T-cell (primary cell): ENCODE results near the gene AKR1D1. TPM values are rescaled to one million over a fixed set of nuclear protein-coding genes. Genes with fewer than 3 reads are reported as not detected.

ENCODE experiments used
- ATAC-seq, 4 experiments: fragments of 200-7000 bp in 3 of 4; fragments of 150-1000 bp in 1 of 4; cut with Tn5 transposase; replicated peaks in 1 of 4; 1 replicate in 3 of 4; 2 replicates in 1 of 4; pipeline ENCODE4 v1.10.0; 2021; ENCODE audit warnings: moderate library complexity in 3 of 4, mild to moderate bottlenecking in 2 of 4, moderate number of reproducible peaks in 1 of 4
- CTCF ChIA-PET, 2 donors: fragments of 300-600 bp; sonication (Branson Sonifier 250); formaldehyde crosslinking; loops; one replicate each; lab custom pipeline; 2022; ENCODE audit warnings: antibody characterized with exemption in 2 of 2; lab: Charles Lee
- POLR2A ChIA-PET, 2 donors: fragments of 300-600 bp; sonication (Branson Sonifier 250); formaldehyde crosslinking; loops; one replicate each; lab custom pipeline; 2022; ENCODE audit warnings: antibody characterized with exemption in 2 of 2; lab: Charles Lee
- DNase-seq, 35 experiments: peaks; one replicate each; pipeline versions ENCODE4 v3.0.0 to v3.0.0-alpha.2; 2013 to 2023
- H3K27ac ChIP-seq: one replicate; pipeline ENCODE4 v1.5.1; 2013; ENCODE audit warnings: low read length
- H3K27me3 ChIP-seq, 2 experiments: replicated peaks in 1 of 2; 1 replicate in 1 of 2; 2 replicates in 1 of 2; pipeline versions ENCODE4 v1.6.1 to v1.7.0; 2013; ENCODE audit warnings: low read length in 1 of 2, mixed read lengths in 1 of 2; ENCODE audit not compliant: control insufficient read depth in 2 of 2, insufficient read depth in 2 of 2; ENCODE audit errors: extremely low read depth in 1 of 2
- H3K36me3 ChIP-seq, 2 donors: 1 replicate in 1 of 2; 2 replicates in 1 of 2; pipeline versions ENCODE4 v1.6.1 to v1.7.0; 2013; ENCODE audit warnings: low read length in 1 of 2; ENCODE audit not compliant: control insufficient read depth in 2 of 2, insufficient read depth in 1 of 2; ENCODE audit errors: extremely low read depth in 1 of 2
- H3K4me1 ChIP-seq, 2 experiments: 1 replicate in 1 of 2; 2 replicates in 1 of 2; pipeline versions ENCODE4 v1.6.1 to v1.7.0; 2013; ENCODE audit warnings: low read length in 2 of 2, mixed read lengths in 1 of 2; ENCODE audit not compliant: insufficient read depth in 2 of 2, control insufficient read depth in 1 of 2; ENCODE audit errors: extremely low read depth in 1 of 2
- H3K4me3 ChIP-seq, 2 donors: 1 replicate in 1 of 2; 2 replicates in 1 of 2; pipeline versions ENCODE4 v1.5.1 to v1.7.0; 2013; ENCODE audit warnings: mild to moderate bottlenecking in 2 of 2, low read length in 1 of 2, moderate library complexity in 1 of 2; ENCODE audit not compliant: control insufficient read depth in 1 of 2; ENCODE audit errors: extremely low read depth in 1 of 2
- H3K9me3 ChIP-seq: 2 replicates; pipeline ENCODE4 v1.7.0; 2013
- H3K27ac Mint-ChIP-seq, 2 donors: one replicate each; pipeline ENCODE4 v1.8.0; 2020 to 2021; ENCODE audit warnings: mild to moderate bottlenecking in 2 of 2, mixed read lengths in 2 of 2
- H3K27me3 Mint-ChIP-seq, 2 donors: one replicate each; pipeline ENCODE4 v1.8.0; 2021 to 2022; ENCODE audit warnings: mixed read lengths in 2 of 2
- H3K36me3 Mint-ChIP-seq: one replicate; pipeline ENCODE4 v1.8.0; 2021; ENCODE audit warnings: mixed read lengths
- H3K4me1 Mint-ChIP-seq, 3 donors: one replicate each; pipeline ENCODE4 v1.8.0; 2020 to 2022; ENCODE audit warnings: mixed read lengths in 3 of 3, mild to moderate bottlenecking in 1 of 3
- H3K4me3 Mint-ChIP-seq, 3 donors: one replicate each; pipeline ENCODE4 v1.8.0; 2020 to 2022; ENCODE audit warnings: mild to moderate bottlenecking in 3 of 3, mixed read lengths in 3 of 3, moderate library complexity in 3 of 3
- H3K9me3 Mint-ChIP-seq, 3 donors: one replicate each; pipeline ENCODE4 v1.8.0; 2020 to 2022; ENCODE audit warnings: mixed read lengths in 3 of 3
- WGBS: methylation state at CpG from one replicate; pipeline ENCODE4 v1.1.5; 2013; ENCODE audit warnings: missing lambda C conversion rate; ENCODE audit not compliant: insufficient coverage; 5-methylcytosine and 5-hydroxymethylcytosine counted together
- total RNA-seq, 35 experiments: library from RNA in 6 of 35; stranded (reverse) in 6 of 35; fragments of 120-200 nt in 1 of 35; gene quantifications; one replicate each; pipeline versions ENCODE4 v1.2.1 to v1.2.4 and lab custom pipeline; 2013 to 2026

Gene AKR1D1
- total RNA-seq, 5 donors from 2014 or later (not counting 1 experiment from before 2014, with no cell fraction given) = 0.20 TPM; not detected in 4

DNA sequence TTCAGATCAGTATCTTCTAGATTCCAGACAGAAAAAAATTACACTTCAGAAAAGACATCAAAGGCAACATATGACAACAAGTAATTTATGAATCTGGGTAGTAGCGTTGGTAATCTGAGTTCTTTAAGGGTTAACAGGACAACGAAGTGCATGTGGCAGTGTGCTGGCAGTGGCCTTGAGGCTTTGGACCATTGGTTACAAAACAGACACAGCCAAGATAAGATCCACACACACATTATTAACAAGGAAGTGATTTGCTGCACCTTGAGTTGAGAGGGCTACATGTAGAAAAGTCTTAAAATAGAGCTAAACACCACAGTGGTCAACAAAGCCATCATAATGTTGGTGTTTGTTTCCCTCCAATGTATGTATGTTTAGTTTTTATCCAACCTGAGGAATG is 40.6 kb downstream of the AKR1D1 start:
- Histone ChIP-seq H3K27me3 (no peaks in the 10 kb centered on the region), H3K4me1 (no peaks in the 10 kb centered on the region), H3K36me3 (no peaks in the 10 kb centered on the region), H3K27ac (no peak overlapping the region), H3K9me3 (no peaks in the 10 kb centered on the region), H3K4me3 (no peak overlapping the region)
- POLR2A ChIA-PET = no interaction called here
- no peaks in the 10 kb centered on the region for H3K36me3 Mint-ChIP-seq
- H3K9me3 Mint-ChIP-seq = no peaks in the 10 kb centered on the region
- no peaks in the 10 kb centered on the region for H3K4me1 Mint-ChIP-seq
- ATAC-seq (no peak), DNase-seq (no peak)
- CTCF ChIA-PET = no interaction called here
- H3K4me3 Mint-ChIP-seq = no peak overlapping the region
- no CpG with 5 or more reads among the region's 2 CpGs for WGBS
- H3K27me3 Mint-ChIP-seq = peaks cover 0 to 4% of the 10 kb centered on the region in 2 donors
- no peak overlapping the region for H3K27ac Mint-ChIP-seq

DNA sequence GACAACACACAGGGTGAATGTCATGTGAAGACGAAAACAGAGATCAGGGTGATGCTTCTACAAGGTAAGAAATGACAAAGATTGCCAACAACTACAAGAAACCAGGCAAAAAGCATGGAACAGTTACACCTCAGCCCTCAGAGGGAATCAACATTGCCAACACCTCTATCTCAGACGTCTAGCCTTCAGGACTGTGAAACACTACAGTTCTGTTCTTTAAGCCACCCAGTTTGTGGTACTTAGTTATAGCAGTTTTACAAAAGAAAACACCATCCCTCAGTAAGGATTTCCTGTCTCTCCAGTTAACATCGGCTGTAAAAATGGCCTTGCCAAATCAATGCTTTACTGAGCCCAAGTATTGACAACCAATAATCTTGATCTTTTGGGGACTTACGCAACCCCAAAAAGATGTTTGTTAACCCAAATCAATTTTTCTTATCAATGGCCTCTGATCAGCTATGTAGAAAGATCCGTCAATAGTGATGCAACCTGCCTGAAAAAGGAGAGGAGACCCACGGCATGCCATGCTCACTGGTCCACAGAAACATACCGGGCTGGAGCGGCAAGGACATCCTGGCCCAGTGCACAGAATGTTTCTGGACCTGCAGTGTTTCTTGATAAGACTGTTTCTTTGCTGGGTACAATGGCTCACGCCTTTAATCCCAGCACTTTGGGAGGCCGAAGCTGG is 44.0 kb downstream of the AKR1D1 start:
- Histone ChIP-seq H3K4me1 (no peaks in the 10 kb centered on the region), H3K27ac (no peak overlapping the region), H3K27me3 (no peaks in the 10 kb centered on the region), H3K9me3 (no peaks in the 10 kb centered on the region), H3K4me3 (no peak overlapping the region), H3K36me3 (no peaks in the 10 kb centered on the region)
- Mint-ChIP-seq H3K4me3 (no peak overlapping the region), H3K27ac (no peak overlapping the region), H3K4me1 (no peaks in the 10 kb centered on the region), H3K36me3 (no peaks in the 10 kb centered on the region), H3K9me3 (no peaks in the 10 kb centered on the region), H3K27me3 (peaks cover 0 to 4% of the 10 kb centered on the region in 2 donors)
- WGBS = 98% methylated on average over 5 of the region's 10 CpGs
- ATAC-seq (no peak), DNase-seq (no peak)
- CTCF ChIA-PET = interaction anchor here in 1 of 2 donors (0.6 kb wide), 1 partner anchor 590 kb away, joined by 4 read pairs; no protein-coding TSS in a partner anchor
- POLR2A ChIA-PET = no interaction called here

DNA sequence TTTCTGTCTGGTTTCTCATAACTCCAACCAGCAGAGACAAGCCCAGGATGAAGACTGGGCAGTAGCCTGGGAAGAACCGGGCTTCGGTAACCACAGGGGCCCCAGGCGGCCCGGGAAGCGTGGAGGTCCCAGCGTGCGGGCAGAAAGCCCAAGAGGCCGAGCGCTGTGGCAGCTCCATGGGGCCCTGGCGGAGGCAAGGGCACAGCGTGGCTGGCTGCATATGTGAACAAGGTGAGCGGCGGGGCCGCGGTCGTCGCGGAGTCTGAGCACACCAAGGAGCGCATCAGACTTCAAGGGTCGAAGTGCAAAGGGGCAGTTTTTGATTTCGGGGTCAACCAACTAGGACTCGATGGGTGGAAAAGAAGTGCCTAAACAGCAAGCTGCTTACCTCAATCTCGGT is 45.9 kb downstream of the AKR1D1 start:
- no peaks in the 10 kb centered on the region for H3K9me3 ChIP-seq
- Mint-ChIP-seq H3K27me3 (peaks cover 0 to 2% of the 10 kb centered on the region in 2 donors), H3K4me3 (no peak overlapping the region), H3K27ac (no peak overlapping the region), H3K9me3 (no peaks in the 10 kb centered on the region), H3K36me3 (no peaks in the 10 kb centered on the region), H3K4me1 (no peaks in the 10 kb centered on the region)
- H3K4me1 ChIP-seq = no peaks in the 10 kb centered on the region
- ChIA-PET CTCF (no interaction called here), POLR2A (no interaction called here)
- no peaks in the 10 kb centered on the region for H3K27me3 ChIP-seq
- no peak overlapping the region for H3K27ac ChIP-seq
- no peak overlapping the region for H3K4me3 ChIP-seq
- H3K36me3 ChIP-seq = no peaks in the 10 kb centered on the region
- DNase-seq = no peak
- 97% methylated on average over 23 of the region's 23 CpGs for WGBS
- ATAC-seq = no peak

DNA sequence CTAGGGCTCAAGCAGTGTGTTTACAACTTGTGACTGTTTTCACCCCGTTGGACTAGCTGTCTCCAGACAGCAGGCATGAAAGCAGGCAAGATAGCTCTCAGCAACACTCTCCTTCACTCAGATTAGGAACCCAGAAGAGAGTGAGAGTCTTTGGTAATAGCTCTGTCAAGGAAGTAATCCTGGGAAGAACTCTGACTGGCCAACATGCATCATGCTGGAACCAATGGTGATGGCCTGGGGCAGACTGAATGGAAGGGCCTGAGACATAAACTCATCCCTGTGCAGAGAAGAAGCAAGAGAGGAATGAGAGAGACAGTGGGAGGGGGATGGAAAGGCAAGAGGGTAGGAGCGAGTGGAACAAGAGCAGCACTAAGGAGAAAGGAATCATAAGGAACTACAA is 48.9 kb downstream of the AKR1D1 start:
- ATAC-seq (no peak), DNase-seq (no peak)
- H3K4me3 ChIP-seq = no peak overlapping the region
- Mint-ChIP-seq H3K36me3 (no peaks in the 10 kb centered on the region), H3K4me3 (no peak overlapping the region), H3K27me3 (no peaks in the 10 kb centered on the region), H3K9me3 (no peaks in the 10 kb centered on the region), H3K4me1 (no peaks in the 10 kb centered on the region), H3K27ac (no peak overlapping the region)
- H3K27me3 ChIP-seq = no peaks in the 10 kb centered on the region
- H3K27ac ChIP-seq = no peak overlapping the region
- ChIA-PET POLR2A (no interaction called here), CTCF (interaction anchor here in 1 of 2 donors (0.6 kb wide), 1 partner anchor 35 kb away, joined by 5 read pairs; no protein-coding TSS in a partner anchor)
- no peaks in the 10 kb centered on the region for H3K4me1 ChIP-seq
- no peaks in the 10 kb centered on the region for H3K36me3 ChIP-seq
- no peaks in the 10 kb centered on the region for H3K9me3 ChIP-seq
- no CpG with 5 or more reads among the region's 2 CpGs for WGBS

DNA sequence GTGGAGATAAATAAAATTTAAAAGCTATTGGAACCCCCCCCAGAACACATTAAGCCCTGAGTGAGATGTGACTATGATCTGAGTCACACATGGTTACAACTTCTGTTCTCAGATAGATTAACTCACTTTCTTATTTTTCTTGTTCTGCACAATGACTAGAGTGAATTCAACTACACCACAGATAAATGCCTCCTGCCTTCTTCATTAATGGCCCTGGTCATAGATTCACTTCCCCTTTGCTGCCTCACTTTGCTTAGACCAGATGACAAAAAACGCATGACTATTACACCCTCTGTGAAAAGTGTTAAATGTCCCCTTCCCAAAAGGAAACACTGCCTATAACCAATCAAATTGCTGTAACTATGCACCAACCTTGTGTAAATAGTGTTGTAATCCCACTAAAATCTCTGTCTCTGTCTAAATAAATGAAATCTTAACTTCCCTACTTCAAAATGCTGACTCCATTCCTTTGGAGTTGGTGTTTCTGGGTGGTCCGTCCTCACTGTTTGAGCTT is 49.4 kb downstream of the AKR1D1 start:
- CTCF ChIA-PET = no interaction called here
- Mint-ChIP-seq H3K36me3 (no peaks in the 10 kb centered on the region), H3K9me3 (no peaks in the 10 kb centered on the region), H3K4me3 (no peak overlapping the region), H3K4me1 (no peaks in the 10 kb centered on the region), H3K27ac (no peak overlapping the region), H3K27me3 (no peaks in the 10 kb centered on the region)
- DNase-seq (no peak), ATAC-seq (no peak)
- H3K27me3 ChIP-seq = no peaks in the 10 kb centered on the region
- no peaks in the 10 kb centered on the region for H3K9me3 ChIP-seq
- no peak overlapping the region for H3K27ac ChIP-seq
- WGBS = 29% methylated on average over 1 of the region's 2 CpGs
- no peaks in the 10 kb centered on the region for H3K4me1 ChIP-seq
- H3K36me3 ChIP-seq = no peaks in the 10 kb centered on the region
- H3K4me3 ChIP-seq = no peak overlapping the region
- POLR2A ChIA-PET = no interaction called here

DNA sequence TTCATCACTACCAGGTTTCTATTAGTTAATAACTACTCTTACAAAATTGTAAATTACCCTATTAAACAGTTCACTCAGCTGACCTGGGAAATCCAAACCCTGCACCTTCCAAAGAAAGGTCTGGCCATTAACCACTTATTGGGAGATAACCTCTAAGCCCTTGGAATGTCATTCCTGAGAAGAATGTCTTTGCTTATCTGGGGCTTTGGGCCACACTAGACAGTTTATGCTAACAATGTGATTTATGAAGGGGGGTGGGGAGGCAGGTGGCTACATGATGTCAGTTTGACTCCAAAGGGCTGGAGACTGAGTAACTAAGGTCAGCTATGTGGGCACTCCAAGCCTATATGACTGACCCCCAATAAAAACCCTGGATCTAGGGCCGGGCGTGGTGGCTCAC is 50.7 kb downstream of the AKR1D1 start:
- no peaks in the 10 kb centered on the region for H3K9me3 ChIP-seq
- H3K27ac ChIP-seq = no peak overlapping the region
- H3K27me3 Mint-ChIP-seq = no peaks in the 10 kb centered on the region
- H3K4me3 ChIP-seq = no peak overlapping the region
- CTCF ChIA-PET = no interaction called here
- ATAC-seq = no peak
- H3K4me1 Mint-ChIP-seq = no peaks in the 10 kb centered on the region
- no peaks in the 10 kb centered on the region for H3K9me3 Mint-ChIP-seq
- no peaks in the 10 kb centered on the region for H3K4me1 ChIP-seq
- H3K36me3 Mint-ChIP-seq = no peaks in the 10 kb centered on the region
- POLR2A ChIA-PET = no interaction called here
- no peaks in the 10 kb centered on the region for H3K36me3 ChIP-seq
- DNase-seq = no peak
- 83% methylated on average over 2 of the region's 2 CpGs for WGBS
- H3K27me3 ChIP-seq = no peaks in the 10 kb centered on the region
- no peak overlapping the region for H3K4me3 Mint-ChIP-seq
- H3K27ac Mint-ChIP-seq = no peak overlapping the region
